ENCODE data around the gene CSMD2. TPM values are rescaled to one million over a fixed set of nuclear protein-coding genes. Genes with fewer than 3 reads are reported as not detected.

CSMD2 gene
- total RNA-seq, 1 experiment from 2014 or later: not detected

Other genes with a start within 250 kb of the CSMD2 start
- gene C1orf94, start 11.7 kb upstream of the CSMD2 start, total RNA-seq (2021): not detected in 2 replicates

All from PC-9 (cell line).